HCT116 (cell line): Measurements from ENCODE around the gene ZNF536.

ENCODE experiments used
- CTCF ChIP-seq, 3 experiments: fragments of 200-600 bp in 1 of 3; sonication (generic) in 1 of 3; IDR thresholded peaks in 2 of 3; conservative IDR thresholded peaks in 1 of 3; 2 replicates each; pipeline ENCODE4 v1.5.1; 2012 to 2017; ENCODE audit warnings: low read depth in 2 of 3, low read length in 2 of 3, antibody characterized with exemption in 1 of 3, borderline replicate concordance in 1 of 3, control low read depth in 1 of 3, mild to moderate bottlenecking in 1 of 3, mixed read lengths in 1 of 3, mixed run types in 1 of 3, moderate library complexity in 1 of 3; ENCODE audit not compliant: insufficient read depth in 1 of 3
- EGR1 ChIP-seq: IDR thresholded peaks from 2 replicates; pipeline ENCODE4 v1.6.1; 2012; ENCODE audit warnings: low read depth
- FOSL1 ChIP-seq: IDR thresholded peaks from 2 replicates; pipeline ENCODE4 v1.6.1; 2012; ENCODE audit warnings: low read depth
- MAX ChIP-seq: IDR thresholded peaks from 2 replicates; pipeline ENCODE4 v1.6.1; 2012
- POLR2AphosphoS5 ChIP-seq: IDR thresholded peaks from 2 replicates; pipeline ENCODE4 v1.6.1; 2011; ENCODE audit warnings: mild to moderate bottlenecking, low read depth, low read length, moderate library complexity
- RAD21 ChIP-seq: IDR thresholded peaks from 2 replicates; pipeline ENCODE4 v1.6.1; 2012; ENCODE audit warnings: low read depth, mild to moderate bottlenecking
- REST ChIP-seq: IDR thresholded peaks from 2 replicates; pipeline ENCODE4 v1.6.1; 2012; ENCODE audit warnings: low read depth
- SIN3A ChIP-seq: IDR thresholded peaks from 2 replicates; pipeline ENCODE4 v1.6.1; 2012; ENCODE audit warnings: low read depth
- SP1 ChIP-seq: IDR thresholded peaks from 2 replicates; pipeline ENCODE4 v1.6.1; 2012; ENCODE audit warnings: low read depth
- ZNF274 ChIP-seq: fragments of 200-500 bp; sonication (Bioruptor generic); IDR thresholded peaks from 2 replicates; pipeline ENCODE4 v1.6.1; 2014; ENCODE audit warnings: mild to moderate bottlenecking, low read depth, low read length, inconsistent platforms

GRCh38 chr19:30464162-30464561 is 92.0 kb downstream of the ZNF536 start:
- TF ChIP-seq CTCF (IDR thresholded peaks at IDR 0.05 in 2 of 3, conservative IDR thresholded peaks at IDR 0.05 in 1 of 3; ENCODE audit: borderline replicate concordance in 1 of 3, insufficient read depth in 1 of 3, low read depth in 2 of 3, low read length in 2 of 3) (no peak), RAD21 (no peak), POLR2AphosphoS5 (no peak), SIN3A (no peak), FOSL1 (no peak), EGR1 (no peak), REST (no peak), SP1 (no peak), MAX (no peak), ZNF274 (no peak)
